Muscle layer of duodenum (tissue), 2 donors: Measurements from ENCODE around the gene NLGN2.

Source experiments
- H3K27ac ChIP-seq: one replicate; pipeline ENCODE4 v1.7.0; 2013; ENCODE audit warnings: mild to moderate bottlenecking, low read length
- H3K27me3 ChIP-seq: one replicate; pipeline ENCODE4 v1.7.0; 2013; ENCODE audit warnings: low read depth, mild to moderate bottlenecking, control low read depth, low read length
- H3K36me3 ChIP-seq, 2 donors: one replicate each; pipeline ENCODE4 v1.7.0; 2013; ENCODE audit warnings: low read length in 2 of 2, control low read depth in 1 of 2, mild to moderate bottlenecking in 1 of 2; ENCODE audit not compliant: insufficient read depth in 2 of 2, control insufficient read depth in 1 of 2
- H3K4me1 ChIP-seq, 2 donors: one replicate each; pipeline ENCODE4 v1.7.0; 2013; ENCODE audit warnings: low read length in 2 of 2, mild to moderate bottlenecking in 2 of 2, control low read depth in 1 of 2, moderate library complexity in 1 of 2; ENCODE audit not compliant: insufficient read depth in 2 of 2, control insufficient read depth in 1 of 2
- H3K4me3 ChIP-seq, 2 donors: one replicate each; pipeline ENCODE4 v1.7.0; 2013; ENCODE audit warnings: low read length in 2 of 2, low read depth in 1 of 2, mild to moderate bottlenecking in 1 of 2
- H3K9me3 ChIP-seq, 2 donors: one replicate each; pipeline ENCODE4 v1.7.0; 2013; ENCODE audit warnings: low read length in 2 of 2, control low read depth in 1 of 2, mild to moderate bottlenecking in 1 of 2; ENCODE audit not compliant: control insufficient read depth in 1 of 2
- donor health status: healthy.

Gene NLGN2

DNA sequence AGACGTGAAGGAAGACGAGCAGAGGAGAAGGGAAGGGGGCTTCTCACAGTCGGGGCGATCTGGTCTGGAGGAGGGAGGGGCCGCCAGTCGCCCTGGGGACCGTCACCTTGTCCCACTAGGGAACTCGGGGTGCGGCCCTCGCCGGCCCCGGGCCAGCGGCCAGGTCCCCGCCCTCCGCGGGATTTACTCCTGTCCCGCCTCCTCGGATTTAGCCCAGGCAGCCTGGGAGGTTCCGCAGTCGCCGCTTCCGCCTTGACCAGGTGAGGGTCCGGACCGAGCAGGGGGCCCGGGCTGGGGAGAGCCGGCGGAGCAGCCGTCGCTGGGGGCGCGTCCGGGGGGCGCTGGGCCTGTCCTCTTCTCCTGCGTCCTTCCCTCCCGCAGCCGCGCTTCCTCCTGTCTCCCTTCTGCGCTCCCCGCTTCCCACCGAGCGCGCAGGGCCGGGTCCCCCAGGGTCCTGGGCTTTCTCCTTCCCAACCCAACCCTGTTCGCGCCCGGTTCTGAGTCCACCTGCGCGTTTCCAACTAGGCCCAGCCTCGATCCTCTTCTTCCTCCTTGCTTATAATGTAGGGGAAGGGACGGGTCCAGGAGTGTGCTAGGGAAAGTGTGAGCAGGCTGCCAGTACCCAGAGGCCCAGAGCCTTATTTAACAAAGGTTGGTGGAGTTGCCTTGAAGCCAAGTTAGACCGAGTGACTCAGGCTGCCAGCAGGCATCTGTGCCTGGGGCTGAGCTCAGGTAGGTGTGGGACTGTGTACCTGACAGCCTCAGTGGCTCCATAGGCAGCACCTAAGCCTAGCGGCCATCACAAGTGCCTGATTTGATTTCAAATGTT, 26.6 kb upstream of the NLGN2 start, which contains the start of gene TNK1:
TSS of gene TNK1 (plus strand) at position 235 of the 829 bp plus-strand sequence. CDS start 1,838 bp downstream, outside the sequence.
- Histone ChIP-seq H3K4me1 (peaks cover 8 to 30% of the 10 kb centered on the region in 2 donors), H3K27me3 (no peaks in the 10 kb centered on the region)

GRCh38 chr17:7382901-7383300, 24.7 kb upstream of the NLGN2 start:
- Histone ChIP-seq H3K36me3 (no peaks in the 10 kb centered on the region), H3K27ac (no peak overlapping the region), H3K4me3 (no peak overlapping the region), H3K27me3 (no peaks in the 10 kb centered on the region), H3K4me1 (peaks cover 8 to 30% of the 10 kb centered on the region in 2 donors), H3K9me3 (no peaks in the 10 kb centered on the region)

More for the DNA sequence above, 26.6 kb upstream of the NLGN2 start, which contains the start of gene TNK1:
- H3K4me3 ChIP-seq = peak within 1 kb of the TSS; percentile 47 to 52
- peak within 1 kb of the TSS; percentile 16 for H3K27ac ChIP-seq
- H3K36me3 ChIP-seq = no peaks in the 10 kb centered on the region
- no peaks in the 10 kb centered on the region for H3K9me3 ChIP-seq

GRCh38 chr17:7383371-7383741, 24.3 kb upstream of the NLGN2 start:
- Histone ChIP-seq H3K27me3 (no peaks in the 10 kb centered on the region), H3K36me3 (no peaks in the 10 kb centered on the region), H3K4me3 (peak overlapping the region in 1 of 2 donors; percentile 66), H3K9me3 (no peaks in the 10 kb centered on the region), H3K27ac (no peak overlapping the region), H3K4me1 (peaks cover 8 to 30% of the 10 kb centered on the region in 2 donors)

DNA sequence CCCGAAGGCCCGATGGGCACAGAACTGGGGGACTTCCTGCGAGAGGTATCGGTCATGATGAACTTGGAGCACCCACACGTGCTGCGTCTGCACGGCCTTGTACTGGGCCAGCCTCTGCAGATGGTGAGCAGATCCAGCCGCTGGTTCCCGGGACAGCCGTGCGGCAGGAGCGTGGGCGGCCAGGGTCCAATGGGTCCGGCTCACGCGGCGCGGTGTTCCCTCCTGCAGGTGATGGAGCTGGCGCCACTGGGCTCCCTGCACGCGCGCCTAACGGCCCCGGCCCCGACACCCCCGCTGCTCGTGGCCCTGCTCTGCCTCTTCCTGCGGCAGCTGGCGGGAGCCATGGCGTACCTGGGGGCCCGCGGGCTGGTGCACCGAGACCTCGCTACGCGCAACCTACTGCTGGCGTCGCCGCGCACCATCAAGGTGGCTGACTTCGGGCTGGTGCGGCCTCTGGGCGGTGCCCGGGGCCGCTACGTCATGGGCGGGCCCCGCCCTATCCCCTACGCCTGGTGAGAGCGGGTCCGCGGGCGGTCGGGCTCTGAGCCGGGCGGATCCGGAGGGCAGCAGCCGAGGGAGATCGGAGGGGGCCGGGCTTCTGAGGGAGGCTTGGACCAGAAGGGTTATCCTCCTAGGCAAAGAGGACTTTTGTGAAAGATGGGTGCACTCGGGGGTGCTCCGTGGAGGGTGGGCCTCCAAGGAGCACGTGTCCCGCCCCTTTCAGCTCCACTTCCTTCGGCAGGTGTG, 23.7 kb upstream of the NLGN2 start:
- H3K9me3 ChIP-seq = no peaks in the 10 kb centered on the region
- no peak overlapping the region for H3K27ac ChIP-seq
- peaks cover 8 to 30% of the 10 kb centered on the region in 2 donors for H3K4me1 ChIP-seq
- H3K36me3 ChIP-seq = peaks cover 0 to 4% of the 10 kb centered on the region in 2 donors
- no peaks in the 10 kb centered on the region for H3K27me3 ChIP-seq
- peak overlapping the region; percentile 37 to 66 for H3K4me3 ChIP-seq

- Histone ChIP-seq H3K36me3 (peaks cover 0 to 11% of the 10 kb centered on the region in 2 donors), H3K4me1 (peaks cover 8 to 30% of the 10 kb centered on the region in 2 donors), H3K27ac (no peak overlapping the region), H3K9me3 (no peaks in the 10 kb centered on the region), H3K27me3 (no peaks in the 10 kb centered on the region), H3K4me3 (peak overlapping the region; percentile 37 to 66)
These were observed 23.1 kb upstream of the NLGN2 start for GRCh38 chr17:7384489-7385081.

DNA sequence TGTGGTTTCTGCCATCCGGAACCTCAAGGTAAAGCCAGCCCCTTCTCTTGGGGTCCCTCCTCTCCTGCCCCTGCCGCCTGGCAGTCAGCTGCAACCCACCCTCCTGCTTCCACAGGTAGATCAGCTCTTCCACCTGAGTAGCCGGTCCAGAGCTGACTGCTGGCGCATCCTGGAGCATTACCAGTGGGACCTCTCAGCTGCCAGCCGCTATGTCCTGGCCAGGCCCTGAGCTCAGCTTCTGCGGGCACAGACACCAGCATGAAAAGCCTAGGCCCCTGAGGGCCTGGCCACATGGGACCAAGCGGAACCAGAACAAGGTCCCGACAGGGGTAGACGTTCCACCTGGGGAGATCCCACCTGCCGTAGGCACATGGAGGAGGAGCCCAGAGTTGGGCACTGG, 18.8 kb upstream of the NLGN2 start:
- H3K27me3 ChIP-seq = no peaks in the 10 kb centered on the region
- no peak overlapping the region for H3K27ac ChIP-seq
- H3K36me3 ChIP-seq = peaks cover 0 to 22% of the 10 kb centered on the region in 2 donors
- no peaks in the 10 kb centered on the region for H3K9me3 ChIP-seq
- H3K4me1 ChIP-seq = peaks cover 0 to 12% of the 10 kb centered on the region in 2 donors
- no peak overlapping the region for H3K4me3 ChIP-seq

GRCh38 chr17:7389924-7390910, 17.4 kb upstream of the NLGN2 start:
- no peak overlapping the region for H3K27ac ChIP-seq
- peaks cover 0 to 22% of the 10 kb centered on the region in 2 donors for H3K36me3 ChIP-seq
- H3K4me1 ChIP-seq = peaks cover 0 to 10% of the 10 kb centered on the region in 2 donors
- H3K9me3 ChIP-seq = no peaks in the 10 kb centered on the region
- no peaks in the 10 kb centered on the region for H3K27me3 ChIP-seq
- H3K4me3 ChIP-seq = no peak overlapping the region

DNA sequence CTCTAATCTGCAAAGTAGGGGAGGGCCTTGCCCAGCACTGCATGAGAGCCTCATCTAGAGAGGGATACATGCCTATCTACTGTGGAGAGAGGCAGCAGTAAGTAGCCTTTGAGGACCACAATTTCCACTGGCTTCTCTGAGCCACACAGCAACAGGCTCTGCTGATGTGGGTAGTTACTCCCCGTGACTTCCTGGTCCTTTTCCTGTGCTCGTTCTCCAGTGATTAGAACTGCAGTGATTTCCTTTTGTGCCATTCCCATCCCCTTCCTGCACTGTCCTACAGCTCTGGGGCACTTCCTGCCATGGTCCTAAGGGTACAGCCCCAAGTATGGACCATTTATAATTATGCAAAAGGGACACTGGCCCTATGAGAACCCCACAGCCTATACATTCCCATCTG, 16.3 kb upstream of the NLGN2 start:
- H3K27ac ChIP-seq = no peak overlapping the region
- no peaks in the 10 kb centered on the region for H3K9me3 ChIP-seq
- no peak overlapping the region for H3K4me3 ChIP-seq
- H3K4me1 ChIP-seq = peaks cover 0 to 11% of the 10 kb centered on the region in 2 donors
- H3K27me3 ChIP-seq = no peaks in the 10 kb centered on the region
- peaks cover 0 to 22% of the 10 kb centered on the region in 2 donors for H3K36me3 ChIP-seq

DNA sequence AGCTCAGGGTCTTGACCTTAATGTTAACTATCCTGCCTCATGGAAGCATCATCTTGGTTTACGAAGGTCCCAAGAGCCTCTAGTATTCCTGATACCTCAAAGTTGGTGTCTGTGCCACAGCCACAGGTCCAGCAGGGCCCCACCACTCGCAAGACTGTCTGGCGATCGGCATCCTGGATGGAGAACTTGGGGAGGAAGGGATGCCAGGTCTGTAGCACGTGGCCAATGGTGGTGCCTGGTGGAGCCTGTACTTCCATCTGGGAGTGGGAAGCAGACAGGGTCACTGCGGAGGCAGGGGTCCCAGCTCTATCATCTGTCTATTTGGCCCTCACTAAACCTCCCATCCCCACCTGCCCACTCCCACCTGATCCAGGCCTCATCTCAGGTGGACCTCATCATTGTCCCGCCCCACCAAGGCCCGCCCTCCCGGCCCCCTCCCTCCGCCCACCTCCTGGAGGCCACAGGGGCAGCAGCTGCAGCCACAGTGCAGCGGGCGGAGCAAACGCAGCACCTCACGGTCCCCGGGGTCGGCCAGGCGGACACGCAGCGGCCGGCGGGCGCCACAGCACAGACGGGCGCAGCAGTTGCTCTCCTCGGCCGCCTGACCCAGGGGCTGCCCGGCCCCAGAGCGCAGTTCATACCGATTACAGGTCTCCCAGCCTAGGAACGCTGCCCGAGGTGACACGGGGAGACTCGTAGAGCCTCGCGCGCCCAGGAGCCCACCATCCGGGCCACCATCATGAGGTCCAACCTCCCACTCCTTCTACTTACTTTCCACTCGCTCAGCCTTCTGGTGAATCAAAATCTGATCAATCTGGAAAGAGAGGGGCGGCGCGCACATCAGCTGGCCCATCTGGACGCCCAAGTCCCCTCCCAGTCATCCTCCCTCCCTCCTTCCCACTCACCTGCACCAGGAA, 14.7 kb upstream of the NLGN2 start:
- Histone ChIP-seq H3K4me3 (peak overlapping the region; percentile 85 to 87), H3K36me3 (peaks cover 0 to 22% of the 10 kb centered on the region in 2 donors), H3K4me1 (peaks cover 0 to 11% of the 10 kb centered on the region in 2 donors), H3K27me3 (no peaks in the 10 kb centered on the region), H3K9me3 (no peaks in the 10 kb centered on the region), H3K27ac (no peak overlapping the region)
